Retina (tissue), 1 donor: ENCODE data around the gene PEX5L.
"Not testable (repeated sequence)": the region's sequence is repeated elsewhere in the genome, so short reads cannot be mapped to it uniquely, and the experiment has no call there.

Source experiments
- DNase-seq: peaks from one replicate; pipeline ENCODE4 v3.0.0-alpha.2; 2016

Gene PEX5L

GRCh38 chr3:180036671-180037455, at the start of gene PEX5L:
Gene PEX5L (minus strand): TSS chr3:180036937. CDS start chr3:180036599, 338 bp downstream.
- DNase-seq, result peak; percentile 93

GRCh38 chr3:180085122-180085710, 48.5 kb upstream of the PEX5L start:
- DNase-seq, result no peak

- no peak for DNase-seq
Measured at GRCh38 chr3:180082699-180083098, 46.0 kb upstream of the PEX5L start.

- no peak for DNase-seq
Measured at GRCh38 chr3:180078592-180078991, 41.9 kb upstream of the PEX5L start.

GRCh38 chr3:180073561-180073960, 36.8 kb upstream of the PEX5L start:
- no peak for DNase-seq

- no peak for DNase-seq
Measured at GRCh38 chr3:180072786-180073185, 36.0 kb upstream of the PEX5L start.

- DNase-seq, result no peak
Measured at GRCh38 chr3:180070925-180071324, 34.2 kb upstream of the PEX5L start.

- DNase-seq, result no peak
Measured at GRCh38 chr3:180068023-180068422, 31.3 kb upstream of the PEX5L start.

- no peak for DNase-seq
Measured at GRCh38 chr3:180066598-180066997, 29.9 kb upstream of the PEX5L start.

- no peak for DNase-seq
Measured at GRCh38 chr3:180063783-180064182, 27.0 kb upstream of the PEX5L start.

- DNase-seq, result no peak
Measured at GRCh38 chr3:180062771-180063170, 26.0 kb upstream of the PEX5L start.

- no peak for DNase-seq
Measured at GRCh38 chr3:180059356-180059755, 22.6 kb upstream of the PEX5L start.

GRCh38 chr3:180058238-180058637, 21.5 kb upstream of the PEX5L start:
- DNase-seq, result no peak

- not testable (repeated sequence) for DNase-seq
Measured at GRCh38 chr3:180055656-180056055, 18.9 kb upstream of the PEX5L start.

GRCh38 chr3:180049391-180049790, 12.7 kb upstream of the PEX5L start:
- no peak for DNase-seq

GRCh38 chr3:180048840-180049239, 12.1 kb upstream of the PEX5L start:
- DNase-seq, result no peak

- DNase-seq, result no peak
Measured at GRCh38 chr3:180048103-180048502, 11.4 kb upstream of the PEX5L start.

GRCh38 chr3:180040966-180041365, 4.2 kb upstream of the PEX5L start:
- no peak for DNase-seq

GRCh38 chr3:180036092-180036670, 556 bp downstream of the PEX5L start:
- no peak for DNase-seq

GRCh38 chr3:180026997-180027396, 9.7 kb downstream of the PEX5L start:
- DNase-seq, result no peak

GRCh38 chr3:180018543-180018942, 18.2 kb downstream of the PEX5L start:
- no peak for DNase-seq

GRCh38 chr3:180017846-180018245, 18.9 kb downstream of the PEX5L start:
- no peak for DNase-seq

GRCh38 chr3:180011927-180012326, 24.8 kb downstream of the PEX5L start:
- DNase-seq, result no peak

- not testable (repeated sequence) for DNase-seq
Measured at GRCh38 chr3:180008318-180008717, 28.4 kb downstream of the PEX5L start.
